Central memory CD4-positive, alpha-beta T cell (primary cell): ENCODE measurements around the gene HTR3C.
"Not testable (repeated sequence)": the region's sequence is repeated elsewhere in the genome, so short reads cannot be mapped to it uniquely, and the experiment has no call there.

Experiments used
- DNase-seq: peaks from one replicate; pipeline ENCODE4 v3.0.0; 2022
- total RNA-seq, 3 experiments: gene quantifications; one replicate each; lab custom pipeline; 2026; lab: John Stamatoyannopoulos, UW

The HTR3C gene, protein sequence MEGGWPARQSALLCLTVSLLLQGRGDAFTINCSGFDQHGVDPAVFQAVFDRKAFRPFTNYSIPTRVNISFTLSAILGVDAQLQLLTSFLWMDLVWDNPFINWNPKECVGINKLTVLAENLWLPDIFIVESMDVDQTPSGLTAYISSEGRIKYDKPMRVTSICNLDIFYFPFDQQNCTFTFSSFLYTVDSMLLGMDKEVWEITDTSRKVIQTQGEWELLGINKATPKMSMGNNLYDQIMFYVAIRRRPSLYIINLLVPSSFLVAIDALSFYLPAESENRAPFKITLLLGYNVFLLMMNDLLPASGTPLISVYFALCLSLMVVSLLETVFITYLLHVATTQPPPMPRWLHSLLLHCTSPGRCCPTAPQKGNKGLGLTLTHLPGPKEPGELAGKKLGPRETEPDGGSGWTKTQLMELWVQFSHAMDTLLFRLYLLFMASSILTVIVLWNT
- total RNA-seq: 0 reads per million in 3 experiments

DNA sequence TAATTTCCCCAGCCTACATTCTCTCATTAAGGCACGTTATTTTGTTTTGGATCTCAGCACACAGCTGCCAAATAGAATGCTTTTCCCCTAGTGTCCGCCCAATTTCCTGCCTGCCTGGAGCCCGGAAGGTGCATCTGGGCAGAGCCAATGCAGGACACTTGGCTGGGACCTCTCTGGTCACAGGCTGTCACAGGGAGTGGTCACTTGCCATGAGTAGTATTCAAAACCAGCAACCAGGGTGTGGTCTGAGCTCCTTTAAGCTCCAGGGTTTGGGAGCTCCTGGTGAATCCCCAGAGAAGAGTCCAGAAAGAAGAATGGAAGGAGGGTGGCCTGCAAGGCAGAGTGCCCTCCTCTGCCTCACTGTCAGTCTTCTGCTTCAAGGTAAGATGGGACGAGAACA is at the start of gene HTR3C:
TSS of gene HTR3C (plus strand) at position 281 of the 400 bp plus-strand sequence. CDS start at position 315, 34 bp downstream.
- DNase-seq: no peak

DNA sequence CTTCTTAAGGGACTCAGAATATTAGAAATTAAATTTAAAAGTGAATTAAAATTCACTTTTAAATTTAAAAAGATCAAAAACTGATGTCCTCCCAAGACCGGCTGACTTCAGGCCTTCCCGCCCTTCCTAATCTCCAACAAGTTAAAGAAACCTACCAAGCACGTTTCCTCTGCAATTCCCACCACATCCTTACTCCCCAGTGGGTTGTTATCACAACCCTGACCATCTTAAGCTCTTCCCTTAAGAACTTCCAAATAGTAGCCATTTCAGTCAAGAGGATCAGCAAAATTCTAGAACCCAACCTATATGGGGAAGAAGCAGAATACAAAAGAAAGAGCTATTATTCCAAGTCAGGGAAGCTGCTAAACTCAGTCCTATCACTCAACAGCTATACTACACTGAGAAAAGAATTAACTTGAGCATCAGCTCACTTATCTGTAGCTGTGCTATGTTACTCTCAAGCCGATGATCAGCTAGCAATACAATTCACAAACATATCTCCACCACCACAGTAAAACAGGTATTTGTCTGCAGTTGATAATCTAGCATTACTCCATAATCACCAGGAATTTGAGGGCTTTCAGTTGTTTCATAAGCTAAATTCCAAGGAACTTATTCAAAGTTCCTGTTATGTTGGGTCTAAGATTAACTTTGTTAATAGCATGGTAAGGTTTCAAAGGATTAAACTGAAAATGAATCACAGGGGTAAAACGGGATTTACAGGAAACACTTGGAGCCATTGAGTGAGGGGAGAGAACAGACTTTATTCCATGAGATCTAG is 49.5 kb upstream of the HTR3C start:
- no peak for DNase-seq

GRCh38 chr3:184004476-184004875 is 48.4 kb upstream of the HTR3C start:
- DNase-seq: no peak

DNA sequence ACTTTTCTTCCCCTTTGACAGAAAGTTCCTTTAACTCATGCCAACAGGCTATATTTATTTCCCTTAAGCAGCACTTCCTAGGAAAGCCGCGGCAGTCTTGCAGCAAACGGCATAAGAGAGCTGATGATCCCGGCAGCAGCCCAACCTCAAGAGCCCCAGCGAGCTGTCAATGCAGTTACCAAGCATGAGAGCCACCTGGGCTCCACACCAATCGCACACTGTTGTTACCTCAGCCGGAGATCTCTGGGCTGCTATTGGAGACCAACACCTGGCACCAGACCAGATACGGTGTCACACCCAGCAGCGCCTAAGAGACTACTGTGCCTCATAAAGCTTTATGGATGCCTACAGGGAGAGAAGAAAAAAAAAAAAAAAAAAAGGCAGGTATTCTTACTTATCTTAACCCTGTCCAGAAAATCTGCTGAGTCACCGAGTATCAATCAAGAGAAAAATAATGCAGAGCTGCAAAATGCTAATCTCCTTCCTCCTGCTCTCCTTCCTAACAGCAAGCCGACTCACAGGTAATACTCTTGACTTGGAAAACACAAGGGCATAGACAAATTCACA is 46.8 kb upstream of the HTR3C start:
- DNase-seq: peak; percentile 5

- not testable (repeated sequence) for DNase-seq
Observed at GRCh38 chr3:184007143-184007813, 45.6 kb upstream of the HTR3C start.

- DNase-seq: no peak
Observed at GRCh38 chr3:184008161-184008560, 44.7 kb upstream of the HTR3C start.

- no peak for DNase-seq
Observed at GRCh38 chr3:184011230-184011876, 41.5 kb upstream of the HTR3C start.

GRCh38 chr3:184011937-184012889 is 40.6 kb upstream of the HTR3C start:
- no peak for DNase-seq

- no peak for DNase-seq
Observed at GRCh38 chr3:184015381-184016019, 37.3 kb upstream of the HTR3C start.

GRCh38 chr3:184016169-184016570 is 36.7 kb upstream of the HTR3C start:
- no peak for DNase-seq

- no peak for DNase-seq
Observed at GRCh38 chr3:184016811-184017671, 35.8 kb upstream of the HTR3C start.

DNA sequence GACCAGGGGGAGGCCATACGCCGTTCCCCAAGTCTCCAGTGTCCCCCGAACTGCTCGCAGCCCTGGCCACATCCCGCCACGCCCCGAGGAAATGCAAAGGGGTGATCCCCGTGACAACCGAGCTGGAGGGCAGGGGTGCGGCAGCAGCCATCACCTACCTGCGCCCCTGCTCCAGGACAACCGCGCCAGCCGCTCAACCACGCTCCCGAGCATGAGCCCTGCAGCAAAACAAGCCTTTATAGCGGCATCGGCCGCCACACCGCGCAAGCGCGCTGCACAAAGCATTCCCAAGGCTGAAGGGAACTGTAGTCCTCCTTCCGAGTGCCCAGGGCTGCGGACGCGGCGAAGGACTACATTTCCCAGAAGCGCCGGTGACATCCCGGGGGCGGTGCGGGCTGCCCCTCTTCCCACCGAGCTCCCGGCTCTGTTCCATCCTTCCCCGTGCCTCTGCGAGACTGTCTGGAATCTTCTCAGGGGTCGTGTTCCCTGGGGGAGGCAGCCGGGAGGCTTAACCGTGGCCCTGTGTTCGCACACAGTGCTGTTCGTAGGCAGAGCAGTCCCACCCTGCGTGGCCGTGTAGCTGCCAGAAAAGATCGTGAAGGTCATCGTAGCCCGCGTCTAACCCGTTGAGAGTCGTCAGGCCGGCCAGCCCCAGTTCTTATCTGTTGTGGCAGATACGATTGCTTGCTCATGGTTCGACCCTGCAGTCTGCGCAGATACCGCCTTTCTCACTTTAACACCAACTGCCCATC is 35.0 kb upstream of the HTR3C start, which contains the start of gene ABCC5:
TSS of gene ABCC5 (minus strand) at position 213 of the 752 bp plus-strand sequence. CDS start 3,492 bp downstream, outside the sequence.
- DNase-seq: peak; percentile 79

- DNase-seq: no peak
Observed at GRCh38 chr3:184018424-184018973, 34.3 kb upstream of the HTR3C start.

DNA sequence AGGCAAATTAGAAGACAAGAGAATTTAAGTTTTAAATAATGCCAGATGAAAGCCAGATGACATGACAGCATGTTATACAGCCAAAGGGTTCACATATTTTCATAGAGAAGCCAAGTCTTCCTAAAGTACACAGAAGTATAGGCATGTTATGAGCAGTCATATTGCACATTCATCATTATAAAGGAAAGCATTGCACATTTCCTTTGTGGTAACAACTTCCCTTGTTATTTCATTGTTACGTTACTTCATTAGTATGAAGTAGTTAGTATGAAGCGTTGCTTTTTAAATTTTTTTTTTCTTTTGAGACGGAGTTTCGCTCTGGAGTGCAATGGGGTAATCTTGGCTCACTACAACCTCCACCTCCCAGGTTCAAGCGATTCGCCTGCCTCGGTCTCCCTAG is 30.5 kb upstream of the HTR3C start:
- DNase-seq: no peak

GRCh38 chr3:184025256-184025655 is 27.6 kb upstream of the HTR3C start:
- DNase-seq: not testable (repeated sequence)

DNA sequence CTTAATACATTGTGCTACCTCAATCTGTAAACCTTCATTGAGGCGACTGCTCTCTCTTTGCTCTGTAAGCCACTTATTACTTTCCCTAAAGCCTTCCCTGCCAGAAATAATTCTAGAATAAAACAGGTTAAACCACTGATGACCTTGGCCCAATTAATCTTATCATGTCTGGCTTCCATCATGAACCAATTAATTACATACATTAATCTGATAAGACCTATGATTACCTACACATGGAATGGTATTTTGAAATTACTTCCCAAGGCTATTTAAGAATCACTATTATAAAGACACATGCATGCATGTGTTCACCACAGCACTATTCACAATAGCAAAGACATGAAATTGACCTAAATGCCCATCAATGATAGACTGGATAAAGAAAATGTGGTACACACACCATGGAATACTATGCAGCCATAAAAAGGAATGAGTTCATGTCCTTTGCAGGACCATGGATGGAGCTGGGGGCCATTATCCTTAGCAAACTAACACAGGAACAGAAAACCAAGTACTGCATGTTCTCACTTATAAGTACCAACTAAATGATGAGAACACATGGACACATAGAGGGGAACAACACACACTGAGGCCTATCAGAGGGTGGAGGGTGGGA is 24.5 kb upstream of the HTR3C start:
- not testable (repeated sequence) for DNase-seq

GRCh38 chr3:184029443-184029842 is 23.4 kb upstream of the HTR3C start:
- no peak for DNase-seq

GRCh38 chr3:184030536-184030935 is 22.3 kb upstream of the HTR3C start:
- DNase-seq: no peak
